ENCODE results near the gene ZNF396.

Gene ZNF396

DNA sequence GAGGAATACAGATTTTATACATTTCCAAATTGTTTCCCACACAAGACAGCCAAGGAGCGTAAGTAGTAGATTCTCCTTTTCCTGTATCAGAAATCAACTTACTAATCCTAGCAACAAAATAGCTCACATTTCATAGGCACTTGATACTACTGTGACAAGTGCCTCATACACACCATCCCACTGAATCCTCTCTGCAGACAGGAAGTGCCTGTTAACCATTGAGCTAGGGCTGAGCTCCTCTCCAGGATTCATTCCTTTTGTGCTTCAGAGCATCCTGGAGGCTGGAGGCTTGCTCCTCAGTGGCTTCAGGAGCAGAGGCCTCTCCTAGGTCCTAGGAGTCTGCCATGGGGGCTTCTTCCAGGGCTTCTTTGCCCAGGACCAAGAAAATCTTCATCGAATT lies 20.8 kb upstream of the ZNF396 start:
- no peak for TF ChIP-seq ZNF274 (IDR thresholded peaks at IDR 0.05; ENCODE audit: low read depth, low read length)
- H3K4me3 ChIP-seq (ENCODE audit: low read length) = no peak overlapping the region

DNA sequence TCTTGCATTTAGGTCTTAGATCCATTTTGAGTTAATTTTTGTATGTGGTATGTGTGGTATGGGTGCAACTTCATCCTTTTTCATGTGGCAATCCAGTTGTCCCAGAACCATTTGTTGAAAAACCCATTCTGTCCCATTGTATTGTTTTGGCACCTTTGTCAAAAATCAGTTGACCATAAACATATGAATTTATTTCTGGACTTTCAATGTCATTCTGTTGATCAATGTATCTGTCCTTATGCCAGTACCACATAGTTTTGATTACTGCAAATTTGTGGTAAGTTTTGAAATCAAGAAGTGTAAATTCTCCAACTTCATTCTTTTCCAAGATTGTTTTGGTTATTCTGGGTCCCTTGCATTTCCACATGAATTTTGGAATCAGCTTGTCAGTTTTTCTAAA lies 16.6 kb upstream of the ZNF396 start:
- H3K4me3 ChIP-seq (ENCODE audit: low read length) = no peak overlapping the region
- no peak for TF ChIP-seq ZNF274 (IDR thresholded peaks at IDR 0.05; ENCODE audit: low read depth, low read length)

DNA sequence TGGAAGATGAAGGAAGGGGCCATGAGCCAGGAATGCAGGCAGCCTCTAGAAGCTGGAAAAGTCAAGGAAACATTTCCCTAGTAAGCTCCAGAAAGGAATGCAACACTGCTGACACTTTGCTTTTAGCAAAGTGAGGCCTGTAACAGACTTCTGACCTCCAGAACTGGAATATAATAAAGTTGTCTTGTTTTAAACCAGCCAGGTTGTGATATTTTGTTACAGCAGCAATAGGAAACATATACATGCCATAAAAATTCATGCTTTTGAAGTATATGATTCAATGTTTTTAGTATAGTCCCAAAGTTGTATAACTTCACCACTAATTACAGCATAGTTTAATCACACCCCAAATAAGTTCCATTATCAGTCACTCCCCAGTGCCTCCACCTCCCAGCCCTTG lies 15.2 kb upstream of the ZNF396 start:
- no peak for TF ChIP-seq ZNF274 (IDR thresholded peaks at IDR 0.05; ENCODE audit: low read depth, low read length)
- H3K4me3 ChIP-seq (ENCODE audit: low read length) = no peak overlapping the region

DNA sequence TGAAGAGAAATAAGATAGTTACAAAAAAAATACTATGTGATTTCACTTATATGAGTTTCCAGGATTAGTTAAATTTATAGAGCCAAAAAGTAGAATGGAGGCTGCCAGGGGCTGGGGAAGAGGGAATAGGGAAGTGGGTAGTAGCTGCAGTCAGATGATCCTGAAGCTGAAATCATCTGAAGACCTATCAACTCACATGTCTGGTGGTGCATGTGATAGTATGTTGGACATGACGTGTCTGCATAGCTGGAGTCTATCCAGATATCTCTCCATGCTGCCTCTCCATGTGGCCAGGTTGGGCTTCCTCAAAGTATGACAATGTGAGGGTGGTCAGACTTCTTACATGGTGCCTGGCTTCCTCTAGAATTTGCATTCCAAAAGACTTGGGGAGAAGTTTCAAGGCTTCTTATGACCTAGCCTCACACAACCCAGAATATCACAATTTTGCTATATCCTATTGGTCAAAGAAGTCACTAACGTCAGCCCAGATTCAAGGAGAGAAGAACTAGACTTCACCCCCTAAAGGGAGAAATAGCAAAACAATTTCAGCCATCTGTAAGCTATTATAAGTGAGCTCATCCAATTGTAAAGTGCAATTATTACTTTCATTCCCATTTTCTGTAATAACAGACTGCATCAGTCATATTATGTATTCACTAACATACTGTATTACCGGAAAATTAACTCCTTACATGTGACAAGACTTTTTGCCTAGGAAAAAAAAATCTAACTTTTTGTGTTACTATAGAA lies 14.0 kb upstream of the ZNF396 start:
- TF ChIP-seq ZNF274 (IDR thresholded peaks at IDR 0.05; ENCODE audit: low read depth, low read length) = no peak
- no peak overlapping the region for H3K4me3 ChIP-seq (ENCODE audit: low read length)

DNA sequence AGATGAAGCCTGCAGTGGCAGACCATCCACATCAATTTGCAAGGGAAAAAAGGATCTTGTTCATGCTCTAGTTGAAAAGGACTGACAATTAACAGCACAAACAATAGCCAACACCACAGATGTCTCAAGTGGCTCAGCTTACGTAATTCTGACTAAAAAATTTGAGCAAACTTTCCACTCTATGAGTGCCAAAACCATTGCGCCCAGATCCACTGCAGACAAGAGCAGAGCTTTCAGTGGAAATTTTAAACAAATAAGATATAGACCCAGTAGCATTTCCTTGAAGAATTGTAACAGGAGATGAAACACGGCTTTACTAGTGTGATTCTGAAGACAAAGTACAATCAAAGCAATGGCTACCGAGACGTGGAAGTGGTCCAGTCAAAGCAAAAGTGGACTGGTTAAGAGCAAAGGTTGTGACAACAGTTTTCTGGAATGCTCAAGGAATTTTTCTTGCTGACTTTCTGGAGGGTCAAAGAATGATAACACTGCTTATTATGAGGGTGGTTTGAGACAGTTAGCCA lies 12.0 kb upstream of the ZNF396 start:
- TF ChIP-seq ZNF274 (IDR thresholded peaks at IDR 0.05; ENCODE audit: low read depth, low read length) = no peak
- H3K4me3 ChIP-seq (ENCODE audit: low read length) = no peak overlapping the region

DNA sequence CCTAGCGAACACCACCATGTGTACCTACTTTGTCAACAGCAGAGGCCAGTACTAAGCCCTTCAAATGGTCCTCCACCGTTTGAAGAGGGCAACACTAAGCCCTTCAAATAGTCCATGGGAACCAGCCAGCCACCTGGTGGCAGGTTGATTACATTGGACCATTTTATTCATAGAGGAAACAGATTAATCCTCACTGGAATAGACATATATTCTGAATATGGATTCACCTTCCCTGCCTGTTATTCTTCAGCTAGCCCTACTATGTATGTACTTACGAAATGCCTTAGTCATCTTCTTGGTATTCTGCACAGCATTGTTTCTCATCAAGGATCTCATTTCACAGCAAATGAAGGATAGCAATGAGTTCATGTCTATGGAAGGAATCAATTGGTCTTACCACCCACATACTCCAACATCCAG lies 10.0 kb upstream of the ZNF396 start:
- no peak overlapping the region for H3K4me3 ChIP-seq (ENCODE audit: low read length)
- TF ChIP-seq ZNF274 (IDR thresholded peaks at IDR 0.05; ENCODE audit: low read depth, low read length) = no peak

DNA sequence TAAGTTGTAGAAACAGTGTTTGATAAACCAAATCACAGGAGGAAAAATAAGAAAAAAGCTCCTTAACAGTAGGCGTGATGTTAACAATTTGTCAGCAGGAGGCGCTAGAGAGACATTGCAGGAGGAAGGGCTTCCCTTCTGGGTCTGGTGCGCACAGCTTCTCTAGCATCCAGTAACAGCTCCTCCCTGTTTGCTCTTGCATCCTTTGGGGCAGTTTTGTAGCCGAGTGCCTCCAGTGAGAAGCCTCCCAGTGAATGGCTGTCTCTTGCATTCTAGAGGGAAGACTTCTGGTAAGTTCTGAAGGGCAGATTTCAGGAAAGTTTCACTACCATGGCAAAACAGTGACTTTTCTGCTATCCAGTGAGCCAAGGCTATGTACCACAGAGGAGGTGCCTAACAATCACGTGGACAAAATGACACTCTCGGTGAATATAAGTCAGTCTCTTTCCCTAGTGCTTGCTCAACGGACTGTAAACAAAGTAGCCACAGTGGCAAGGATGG lies 9.5 kb upstream of the ZNF396 start:
- no peak for TF ChIP-seq ZNF274 (IDR thresholded peaks at IDR 0.05; ENCODE audit: low read depth, low read length)
- no peak overlapping the region for H3K4me3 ChIP-seq (ENCODE audit: low read length)

DNA sequence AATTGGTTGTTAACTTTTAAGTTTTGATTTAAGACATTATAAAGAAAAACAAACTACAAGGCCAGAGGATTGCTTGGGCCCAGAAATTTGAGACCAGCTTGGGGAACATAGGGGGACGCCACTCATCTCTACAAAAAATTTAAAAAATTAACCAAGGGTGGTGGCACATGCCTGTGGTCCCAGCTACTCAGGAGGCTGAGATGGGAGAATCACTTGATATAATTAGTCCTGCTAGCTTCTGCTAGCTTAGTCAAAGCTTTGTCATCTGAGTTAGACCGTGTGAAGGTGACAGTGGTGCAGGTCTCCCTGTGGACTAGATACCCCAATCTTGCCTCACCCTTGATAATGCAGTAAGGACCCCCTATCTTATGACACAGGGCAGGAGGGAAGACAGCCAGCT lies 6.0 kb upstream of the ZNF396 start:
- no peak for TF ChIP-seq ZNF274 (IDR thresholded peaks at IDR 0.05; ENCODE audit: low read depth, low read length)

DNA sequence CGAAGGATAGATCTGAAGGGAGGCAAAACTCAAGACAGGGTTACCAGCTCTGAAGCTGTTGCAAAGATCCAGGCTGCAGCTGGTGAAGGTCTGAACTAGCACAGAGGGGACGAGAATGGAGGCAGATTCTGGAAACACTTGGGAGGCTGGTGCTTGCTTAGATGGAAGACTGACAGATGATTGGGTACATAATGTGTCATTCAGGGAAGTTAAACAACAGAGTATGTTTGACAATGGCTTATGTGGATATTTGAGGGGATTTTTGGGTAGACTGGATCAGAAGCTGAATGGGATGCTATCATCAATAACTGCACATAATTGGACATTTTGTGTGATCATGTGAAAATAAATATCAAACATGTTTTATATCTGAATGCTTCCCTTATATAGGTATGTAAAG lies 2.3 kb upstream of the ZNF396 start:
- TF ChIP-seq ZNF274 (IDR thresholded peaks at IDR 0.05; ENCODE audit: low read depth, low read length) = no peak
- no peak overlapping the region for H3K4me3 ChIP-seq (ENCODE audit: low read length)

More for the DNA sequence above, 6.0 kb upstream of the ZNF396 start:
- no peak overlapping the region for H3K4me3 ChIP-seq (ENCODE audit: low read length)

DNA sequence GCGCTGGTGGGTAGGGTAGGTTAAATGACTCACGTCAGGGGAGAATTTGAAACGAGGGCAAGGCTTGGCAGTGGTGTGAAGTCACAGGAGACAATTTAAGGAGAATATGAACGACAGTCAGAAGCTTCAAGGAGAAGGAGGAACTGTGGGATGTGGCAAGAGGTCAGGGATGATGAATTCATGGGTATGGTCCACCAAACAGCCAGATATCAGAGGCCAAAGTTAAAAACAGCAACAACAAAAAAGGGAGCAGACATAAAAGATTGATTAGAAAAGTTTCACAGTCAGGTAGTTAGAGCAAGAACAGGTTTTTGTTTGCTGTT lies 1.4 kb upstream of the ZNF396 start:
- TF ChIP-seq ZNF274 (IDR thresholded peaks at IDR 0.05; ENCODE audit: low read depth, low read length) = no peak
- H3K4me3 ChIP-seq (ENCODE audit: low read length) = no peak overlapping the region

DNA sequence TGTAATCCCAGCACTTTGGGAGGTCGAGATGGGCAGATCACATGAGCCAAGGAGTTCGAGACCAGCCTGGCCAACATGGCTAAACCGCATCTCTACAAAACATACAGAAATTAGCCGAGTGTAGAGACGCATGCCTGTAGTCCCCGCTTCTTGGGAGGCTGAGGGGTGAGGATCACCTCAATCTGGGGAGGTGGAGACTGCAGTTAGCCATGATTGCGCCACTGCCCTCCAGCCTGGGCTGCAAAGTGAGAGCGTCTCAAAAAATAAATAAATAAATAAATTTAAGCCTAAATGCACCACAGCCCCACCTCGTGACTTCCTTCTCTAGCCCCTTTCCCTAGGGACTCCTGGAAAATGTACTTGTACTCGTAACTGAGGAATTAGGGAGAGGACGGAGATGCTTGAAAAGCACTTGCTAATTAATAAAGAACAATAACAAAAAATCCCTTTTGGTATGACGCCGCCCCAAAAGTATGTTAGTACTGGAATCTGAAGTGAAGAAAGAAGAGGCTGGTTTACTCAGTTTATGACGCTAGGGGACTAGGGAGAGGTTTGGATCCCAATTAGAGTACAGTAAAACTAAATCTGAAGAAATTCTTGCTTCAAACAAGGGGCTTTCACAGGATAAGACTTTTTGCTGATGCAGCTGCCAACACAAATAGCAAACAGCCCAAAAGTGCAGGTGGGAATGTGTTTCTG lies 887 bp upstream of the ZNF396 start:
- no peak overlapping the region for H3K4me3 ChIP-seq (ENCODE audit: low read length)
- no peak for TF ChIP-seq ZNF274 (IDR thresholded peaks at IDR 0.05; ENCODE audit: low read depth, low read length)

DNA sequence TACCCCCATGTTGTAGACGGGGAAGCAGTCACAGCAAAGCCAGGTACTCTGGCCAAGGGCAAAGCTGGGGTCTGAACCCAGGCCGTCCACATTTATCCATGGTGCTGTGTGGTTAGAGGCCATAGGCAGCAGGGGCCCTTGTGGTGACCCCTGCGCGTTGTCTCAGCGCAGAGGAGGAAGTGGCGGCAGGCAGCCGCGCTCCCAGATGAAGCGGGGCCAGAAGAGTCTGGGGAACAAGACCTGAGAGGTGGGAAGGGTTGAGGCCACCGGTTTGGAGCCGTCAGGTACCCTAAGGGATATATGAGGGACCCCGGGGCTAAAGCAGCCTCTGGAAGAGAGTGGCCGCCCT lies 770 bp downstream of the ZNF396 start:
- no peak for TF ChIP-seq ZNF274 (IDR thresholded peaks at IDR 0.05; ENCODE audit: low read depth, low read length)
- peak overlapping the region; percentile 74; the same call in 1 of the 2 replicates for H3K4me3 ChIP-seq (ENCODE audit: low read length)

DNA sequence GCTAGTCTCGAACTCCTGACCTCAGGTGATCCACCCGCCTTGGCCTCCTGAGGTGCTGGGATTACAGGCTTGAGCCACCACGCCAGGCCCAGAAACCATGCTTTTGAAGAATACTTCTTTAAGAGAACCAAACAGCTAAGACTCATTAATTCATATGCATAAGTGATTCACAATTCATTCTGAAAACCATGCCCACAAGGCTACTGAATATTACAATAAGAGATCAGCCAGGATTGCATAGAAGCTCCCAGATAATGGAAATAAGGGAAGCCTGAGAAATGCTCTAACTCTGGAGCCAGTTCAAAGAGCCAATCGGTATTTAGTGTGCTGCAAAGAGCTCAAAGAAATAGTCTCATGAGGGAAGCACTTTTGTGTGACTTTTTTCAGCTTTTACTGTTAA lies 2.4 kb downstream of the ZNF396 start:
- TF ChIP-seq ZNF274 (IDR thresholded peaks at IDR 0.05; ENCODE audit: low read depth, low read length) = no peak
- no peak overlapping the region for H3K4me3 ChIP-seq (ENCODE audit: low read length)

DNA sequence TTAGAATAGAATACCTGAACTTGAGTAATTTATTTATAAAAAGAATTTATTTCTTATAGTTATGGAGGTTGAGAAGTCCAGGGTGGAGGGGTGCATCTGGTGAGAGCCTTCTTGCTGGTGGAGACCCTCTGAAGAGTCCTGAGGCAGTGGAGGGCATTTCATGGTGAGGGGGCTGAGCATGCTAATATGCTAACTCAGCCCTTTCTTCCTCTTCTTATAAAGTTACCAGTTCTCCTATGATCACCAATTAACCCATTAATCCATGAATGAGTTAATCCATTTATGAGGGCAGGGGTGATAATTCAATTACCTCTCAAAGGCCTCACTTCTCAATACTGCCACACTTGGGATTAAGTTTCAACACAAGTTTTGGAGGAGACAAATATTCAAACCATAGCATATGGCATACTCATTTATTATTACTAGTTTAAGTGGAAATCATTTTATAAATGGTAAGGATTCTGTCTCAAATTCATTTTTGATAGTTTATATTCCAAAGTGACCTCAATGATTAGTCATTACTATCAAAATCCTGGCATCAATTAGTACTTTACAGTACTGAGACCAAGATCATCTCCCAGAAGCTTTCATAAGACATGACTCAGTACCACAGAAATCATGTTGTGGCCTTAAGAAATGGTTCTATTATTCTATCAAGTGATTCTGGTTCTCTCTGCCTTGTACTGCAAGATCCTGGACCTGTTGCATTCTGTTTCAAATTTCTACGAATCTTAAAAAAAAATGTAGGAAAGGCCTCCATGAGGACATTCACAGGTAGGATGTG lies 5.5 kb downstream of the ZNF396 start:
- TF ChIP-seq ZNF274 (IDR thresholded peaks at IDR 0.05; ENCODE audit: low read depth, low read length) = no peak
- H3K4me3 ChIP-seq (ENCODE audit: low read length) = no peak overlapping the region

Data from GM08714 (cell line).